ENCODE measurements around the gene TRIM45. TPM values are rescaled to one million over a fixed set of nuclear protein-coding genes. Genes with fewer than 3 reads are reported as not detected.

TRIM45 gene
- total and polyA plus RNA-seq, 2 donors from 2014 or later = 4.5 to 4.8 TPM

DNA sequence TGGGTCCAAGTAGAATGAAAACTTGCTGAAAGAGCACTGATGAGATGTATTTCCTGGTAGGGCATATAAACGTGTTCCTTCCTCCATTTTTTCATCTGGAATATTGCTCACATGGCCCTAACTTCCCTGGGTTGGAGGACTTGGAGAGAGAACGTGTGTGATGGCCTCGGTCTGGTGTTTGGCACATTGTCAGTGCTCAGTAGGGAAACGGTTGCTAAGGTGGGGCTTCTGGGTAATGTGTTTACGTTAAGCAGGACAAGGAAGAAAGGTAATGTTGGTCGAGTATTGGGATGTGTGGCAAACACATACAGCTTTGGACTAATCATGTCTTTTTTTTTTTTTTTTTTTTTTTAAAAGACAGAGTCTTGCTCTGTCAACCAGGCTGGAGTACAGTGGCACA lies 55.2 kb downstream of the TRIM45 start:
- Histone ChIP-seq H3K27me3 (ENCODE audit: control insufficient read depth, insufficient read depth, low read length) (no peaks in the 10 kb centered on the region), H3K9me3 (ENCODE audit: control insufficient read depth in 2 of 3, insufficient read depth in 1 of 3, low read length in 3 of 3) (no peaks in the 10 kb centered on the region), H3K27ac (ENCODE audit: low read depth in 2 of 2, low read length in 2 of 2) (no peak overlapping the region), H3K4me3 (ENCODE audit: low read length in 3 of 3) (no peak overlapping the region), H3K36me3 (ENCODE audit: control insufficient read depth in 2 of 3, insufficient read depth in 3 of 3, low read length in 3 of 3) (no peaks in the 10 kb centered on the region), H3K9ac (ENCODE audit: low read length in 3 of 3) (no peak overlapping the region), H3K4me1 (ENCODE audit: control insufficient read depth in 2 of 3, insufficient read depth in 2 of 3, low read depth in 1 of 3, low read length in 3 of 3) (no peaks in the 10 kb centered on the region)
- DNase-seq (no peak), FAIRE-seq (no peak)
- TF ChIP-seq, protein P1, sequence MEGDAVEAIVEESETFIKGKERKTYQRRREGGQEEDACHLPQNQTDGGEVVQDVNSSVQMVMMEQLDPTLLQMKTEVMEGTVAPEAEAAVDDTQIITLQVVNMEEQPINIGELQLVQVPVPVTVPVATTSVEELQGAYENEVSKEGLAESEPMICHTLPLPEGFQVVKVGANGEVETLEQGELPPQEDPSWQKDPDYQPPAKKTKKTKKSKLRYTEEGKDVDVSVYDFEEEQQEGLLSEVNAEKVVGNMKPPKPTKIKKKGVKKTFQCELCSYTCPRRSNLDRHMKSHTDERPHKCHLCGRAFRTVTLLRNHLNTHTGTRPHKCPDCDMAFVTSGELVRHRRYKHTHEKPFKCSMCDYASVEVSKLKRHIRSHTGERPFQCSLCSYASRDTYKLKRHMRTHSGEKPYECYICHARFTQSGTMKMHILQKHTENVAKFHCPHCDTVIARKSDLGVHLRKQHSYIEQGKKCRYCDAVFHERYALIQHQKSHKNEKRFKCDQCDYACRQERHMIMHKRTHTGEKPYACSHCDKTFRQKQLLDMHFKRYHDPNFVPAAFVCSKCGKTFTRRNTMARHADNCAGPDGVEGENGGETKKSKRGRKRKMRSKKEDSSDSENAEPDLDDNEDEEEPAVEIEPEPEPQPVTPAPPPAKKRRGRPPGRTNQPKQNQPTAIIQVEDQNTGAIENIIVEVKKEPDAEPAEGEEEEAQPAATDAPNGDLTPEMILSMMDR (IDR thresholded peaks at IDR 0.05; ENCODE audit: borderline replicate concordance, extremely low read depth, insufficient read depth) = no peak
- intact Hi-C loops (cut with DNase I) = loop anchor here (10.0 kb wide), 1 partner anchor 218 kb away; no protein-coding TSS in a partner anchor

- TF ChIP-seq, protein P1 (IDR thresholded peaks at IDR 0.05; ENCODE audit: borderline replicate concordance, extremely low read depth, insufficient read depth) = no peak
- Histone ChIP-seq H3K4me1 (ENCODE audit: control insufficient read depth in 2 of 3, insufficient read depth in 2 of 3, low read depth in 1 of 3, low read length in 3 of 3) (no peaks in the 10 kb centered on the region), H3K4me3 (ENCODE audit: low read length in 3 of 3) (no peak overlapping the region), H3K27ac (ENCODE audit: low read depth in 2 of 2, low read length in 2 of 2) (no peak overlapping the region), H3K36me3 (ENCODE audit: control insufficient read depth in 2 of 3, insufficient read depth in 3 of 3, low read length in 3 of 3) (no peaks in the 10 kb centered on the region), H3K9me3 (ENCODE audit: control insufficient read depth in 2 of 3, insufficient read depth in 1 of 3, low read length in 3 of 3) (no peaks in the 10 kb centered on the region), H3K27me3 (ENCODE audit: control insufficient read depth, insufficient read depth, low read length) (no peaks in the 10 kb centered on the region), H3K9ac (ENCODE audit: low read length in 3 of 3) (no peak overlapping the region)
- DNase-seq = no peak
- FAIRE-seq = no peak
- intact Hi-C loops (cut with DNase I) = loop anchor here (10.0 kb wide), 1 partner anchor 223 kb away; no protein-coding TSS in a partner anchor
Observed at GRCh38 chr1:117061986-117062415, 59.5 kb downstream of the TRIM45 start.

Small RNA genes within 50 kb of the gene (microRNA-seq; reads per million reads assigned to microRNA genes)
- 7.1 reads per million, percentile 14 among the genes with 10 or more reads in this experiment for gene MIR942

Other genes with a start within 250 kb of the TRIM45 start
- 44.8 TPM for gene PTGFRN, start 211.8 kb downstream of the TRIM45 start, total RNA-seq
- gene PTGFRN, start 211.8 kb downstream of the TRIM45 start, polyA plus RNA-seq (ENCODE audit: insufficient read depth, low read depth, low replicate concordance) = 16.4 TPM
- 1.3 TPM for gene CD101, start 120.0 kb downstream of the TRIM45 start, total RNA-seq
- 0.22 TPM for gene CD101, start 120.0 kb downstream of the TRIM45 start, polyA plus RNA-seq (ENCODE audit: insufficient read depth, low read depth, low replicate concordance)
- 19.0 TPM for gene TTF2, start 61.4 kb downstream of the TRIM45 start, total RNA-seq
- 4.1 TPM for gene TTF2, start 61.4 kb downstream of the TRIM45 start, polyA plus RNA-seq (ENCODE audit: insufficient read depth, low read depth, low replicate concordance)
- gene VTCN1, start 89.2 kb upstream of the TRIM45 start, total RNA-seq = 32.6 TPM
- 26.5 TPM for gene VTCN1, start 89.2 kb upstream of the TRIM45 start, polyA plus RNA-seq (ENCODE audit: insufficient read depth, low read depth, low replicate concordance)
- gene MAN1A2, start 245.7 kb upstream of the TRIM45 start, total RNA-seq = 54.4 TPM
- 8.0 TPM for gene MAN1A2, start 245.7 kb upstream of the TRIM45 start, polyA plus RNA-seq (ENCODE audit: insufficient read depth, low read depth, low replicate concordance)